Hepatocyte (in vitro differentiated cells): ENCODE measurements around the gene ERBB4. TPM values are rescaled to one million over a fixed set of nuclear protein-coding genes. Genes with fewer than 3 reads are reported as not detected.

Experiments
- DNase-seq: peaks from one replicate; pipeline ENCODE4 v3.0.0-alpha.2; 2016; ENCODE audit warnings: low spot score
- H2AFZ ChIP-seq: fragments of 200-600 bp; sonication (generic); 2 replicates; pipeline ENCODE4 v1.6.0; 2016; ENCODE audit warnings: antibody characterized with exemption, mild to moderate bottlenecking
- H3K27ac ChIP-seq: fragments of 200-600 bp; sonication (generic); 2 replicates; pipeline ENCODE4 v1.5.1; 2016; ENCODE audit warnings: mild to moderate bottlenecking
- H3K27me3 ChIP-seq: fragments of 200-600 bp; sonication (generic); 2 replicates; pipeline ENCODE4 v1.6.1; 2016
- H3K36me3 ChIP-seq: fragments of 200-600 bp; sonication (generic); replicated peaks from 2 replicates; pipeline ENCODE4 v1.5.1; 2016; ENCODE audit warnings: low read depth; ENCODE audit not compliant: insufficient read depth
- H3K4me1 ChIP-seq: fragments of 200-600 bp; sonication (generic); 2 replicates; pipeline ENCODE4 v1.5.1; 2016; ENCODE audit warnings: mild to moderate bottlenecking, moderate library complexity; ENCODE audit not compliant: insufficient read depth
- H3K4me2 ChIP-seq: fragments of 200-600 bp; sonication (generic); 2 replicates; pipeline ENCODE4 v1.6.0; 2016
- H3K4me3 ChIP-seq: fragments of 200-600 bp; sonication (generic); 2 replicates; pipeline ENCODE4 v1.5.1; 2016; ENCODE audit warnings: mild to moderate bottlenecking
- H3K79me2 ChIP-seq: fragments of 200-600 bp; sonication (generic); 2 replicates; pipeline ENCODE4 v1.6.0; 2017; ENCODE audit warnings: mild to moderate bottlenecking
- H3K9me2 ChIP-seq: fragments of 200-600 bp; sonication (generic); replicated peaks from 2 replicates; pipeline ENCODE4 v1.6.0; 2017; ENCODE audit warnings: mild to moderate bottlenecking; ENCODE audit not compliant: insufficient read depth
- H3K9me3 ChIP-seq: fragments of 200-600 bp; sonication (generic); 2 replicates; pipeline ENCODE4 v1.5.1; 2016; ENCODE audit warnings: low read depth, mild to moderate bottlenecking
- H4K20me1 ChIP-seq: fragments of 200-600 bp; sonication (generic); 2 replicates; pipeline ENCODE4 v1.6.0; 2016; ENCODE audit warnings: mild to moderate bottlenecking; ENCODE audit not compliant: insufficient read depth, poor library complexity, severe bottlenecking
- CTCF ChIP-seq: fragments of 200-600 bp; sonication (generic); IDR thresholded peaks from 2 replicates; pipeline ENCODE4 v1.5.1; 2016; ENCODE audit warnings: antibody characterized with exemption, mild to moderate bottlenecking; ENCODE audit not compliant: poor library complexity
- EZH2 ChIP-seq: fragments of 200-600 bp; sonication (generic); IDR thresholded peaks from 2 replicates; pipeline ENCODE4 v1.6.1; 2016; ENCODE audit warnings: antibody characterized with exemption, mild to moderate bottlenecking, borderline replicate concordance
- EZH2phosphoT487 ChIP-seq: fragments of 200-600 bp; sonication (generic); IDR thresholded peaks from one replicate; pipeline ENCODE4 v1.6.1; 2018; ENCODE audit warnings: antibody characterized with exemption, mild to moderate bottlenecking, low read depth, moderate library complexity; ENCODE audit not compliant: unreplicated experiment, severe bottlenecking
- WGBS: methylation state at CpG from one replicate; pipeline ENCODE4 v1.1.6; 2016; ENCODE audit warnings: low lambda C conversion rate; ENCODE audit errors: missing lambda C conversion rate; 5-methylcytosine and 5-hydroxymethylcytosine counted together
- polyA plus RNA-seq: library from polyadenylated mRNA; unstranded; fragments of >200 nt; fragmentation: Nextera tagmentation; extraction: Ambion mirVana; gene quantifications from 2 replicates; pipeline ENCODE4 v1.2.1, GENCODE V29; 2016
- total RNA-seq: library from RNA; depleted of rRNA; stranded (reverse); fragments of >200 nt; gene quantifications from 2 replicates; pipeline ENCODE4 v1.2.3, GENCODE V29; 2014

The ERBB4 gene
- total and polyA plus RNA-seq, 2 experiments from 2014 or later: 3.4 to 3.9 TPM

GRCh38 chr2:211434773-211435172 is 1103.8 kb downstream of the ERBB4 start:
- DNase-seq: no peak
- no peak overlapping the region for H3K27ac ChIP-seq
- WGBS: 93% methylated on average over 3 of the region's 3 CpGs
- H3K9me2 ChIP-seq: no peaks in the 10 kb centered on the region
- H4K20me1 ChIP-seq: no peaks in the 10 kb centered on the region
- no peak overlapping the region for H2AFZ ChIP-seq
- TF ChIP-seq EZH2: no peak
- TF ChIP-seq CTCF: no peak
- no peak for TF ChIP-seq EZH2phosphoT487
- H3K9me3 ChIP-seq: no peaks in the 10 kb centered on the region
- H3K27me3 ChIP-seq: no peaks in the 10 kb centered on the region
- no peaks in the 10 kb centered on the region for H3K36me3 ChIP-seq
- H3K4me2 ChIP-seq: no peak overlapping the region
- H3K4me3 ChIP-seq: no peak overlapping the region
- H3K4me1 ChIP-seq: no peaks in the 10 kb centered on the region
- H3K79me2 ChIP-seq: no peaks in the 10 kb centered on the region

GRCh38 chr2:211429256-211429920 is 1109.2 kb downstream of the ERBB4 start:
- 92% methylated on average over 3 of the region's 3 CpGs for WGBS
- Histone ChIP-seq H3K27me3 (no peaks in the 10 kb centered on the region), H3K4me1 (no peaks in the 10 kb centered on the region), H3K4me2 (no peak overlapping the region), H3K9me2 (no peaks in the 10 kb centered on the region), H3K4me3 (no peak overlapping the region), H2AFZ (no peak overlapping the region), H3K27ac (no peak overlapping the region), H3K79me2 (no peaks in the 10 kb centered on the region), H3K36me3 (no peaks in the 10 kb centered on the region), H4K20me1 (no peaks in the 10 kb centered on the region), H3K9me3 (no peaks in the 10 kb centered on the region)
- TF ChIP-seq EZH2: no peak
- TF ChIP-seq CTCF: no peak
- TF ChIP-seq EZH2phosphoT487: no peak
- no peak for DNase-seq

- no peak for DNase-seq
- no peak for TF ChIP-seq EZH2phosphoT487
- TF ChIP-seq CTCF: no peak
- no peak for TF ChIP-seq EZH2
- no peaks in the 10 kb centered on the region for H3K79me2 ChIP-seq
Observed at GRCh38 chr2:211426240-211426639, 1112.4 kb downstream of the ERBB4 start.

More at GRCh38 chr2:211426240-211426639, 1112.4 kb downstream of the ERBB4 start:
- H3K4me3 ChIP-seq: no peak overlapping the region
- no peaks in the 10 kb centered on the region for H3K36me3 ChIP-seq
- no peak overlapping the region for H2AFZ ChIP-seq
- no peaks in the 10 kb centered on the region for H3K4me1 ChIP-seq
- H3K4me2 ChIP-seq: no peak overlapping the region
- no peaks in the 10 kb centered on the region for H3K9me2 ChIP-seq
- no peaks in the 10 kb centered on the region for H3K9me3 ChIP-seq
- no peaks in the 10 kb centered on the region for H3K27me3 ChIP-seq
- WGBS: 79% methylated on average over 2 of the region's 2 CpGs
- no peak overlapping the region for H3K27ac ChIP-seq
- no peaks in the 10 kb centered on the region for H4K20me1 ChIP-seq
